Suprapubic skin (tissue), 4 donors: ENCODE measurements around the gene EFCAB10. TPM values are rescaled to one million over a fixed set of nuclear protein-coding genes. Genes with fewer than 3 reads are reported as not detected.

Experiments
- DNase-seq, 2 donors: peaks; one replicate each; pipeline ENCODE4 v3.0.0-alpha.2; 2019; ENCODE audit warnings: low spot score in 2 of 2
- H3K27ac ChIP-seq: fragments of 200-600 bp; sonication (generic); one replicate; pipeline ENCODE4 v1.5.1; 2019
- H3K27me3 ChIP-seq: fragments of 200-600 bp; sonication (generic); one replicate; pipeline ENCODE4 v1.5.1; 2019
- H3K36me3 ChIP-seq: fragments of 200-600 bp; sonication (generic); one replicate; pipeline ENCODE4 v1.5.1; 2019
- H3K4me1 ChIP-seq: fragments of 200-600 bp; sonication (generic); one replicate; pipeline ENCODE4 v1.5.1; 2019
- H3K4me3 ChIP-seq: fragments of 200-600 bp; sonication (generic); one replicate; pipeline ENCODE4 v1.5.1; 2019; ENCODE audit warnings: mild to moderate bottlenecking
- H3K9me3 ChIP-seq: fragments of 200-600 bp; sonication (generic); one replicate; pipeline ENCODE4 v1.5.1; 2019
- CTCF ChIP-seq, 2 donors: fragments of 200-600 bp in 1 of 2; fragments of 450-650 bp in 1 of 2; sonication (generic) in 1 of 2; IDR thresholded peaks; one replicate each; pipeline ENCODE4 v1.5.1; 2016 to 2019; ENCODE audit warnings: antibody characterized with exemption in 2 of 2, mild to moderate bottlenecking in 1 of 2, moderate library complexity in 1 of 2
- EP300 ChIP-seq: sonication (generic); formaldehyde crosslinking; IDR thresholded peaks from one replicate; pipeline ENCODE4 v1.6.1; 2017; ENCODE audit warnings: antibody characterized with exemption
- POLR2A ChIP-seq, 2 donors: fragments of 450-650 bp; IDR thresholded peaks; one replicate each; pipeline ENCODE4 v1.6.1; 2017; ENCODE audit warnings: antibody characterized with exemption in 2 of 2, mild to moderate bottlenecking in 2 of 2, moderate library complexity in 2 of 2
- POLR2AphosphoS5 ChIP-seq, 3 donors: sonication (generic); formaldehyde crosslinking; IDR thresholded peaks; one replicate each; pipeline ENCODE4 v1.6.1; 2017; ENCODE audit warnings: antibody characterized with exemption in 3 of 3
- WGBS: methylation state at CpG from one replicate; pipeline ENCODE4 v1.1.5; 2018; 5-methylcytosine and 5-hydroxymethylcytosine counted together
- total RNA-seq, 4 donors: library from RNA; depleted of rRNA; stranded (reverse); fragments of >200 nt; gene quantifications; one replicate each; pipeline ENCODE4 v1.1.0, GENCODE V29; 2016

The EFCAB10 gene
- total RNA-seq, 4 donors from 2014 or later: not detected

DNA sequence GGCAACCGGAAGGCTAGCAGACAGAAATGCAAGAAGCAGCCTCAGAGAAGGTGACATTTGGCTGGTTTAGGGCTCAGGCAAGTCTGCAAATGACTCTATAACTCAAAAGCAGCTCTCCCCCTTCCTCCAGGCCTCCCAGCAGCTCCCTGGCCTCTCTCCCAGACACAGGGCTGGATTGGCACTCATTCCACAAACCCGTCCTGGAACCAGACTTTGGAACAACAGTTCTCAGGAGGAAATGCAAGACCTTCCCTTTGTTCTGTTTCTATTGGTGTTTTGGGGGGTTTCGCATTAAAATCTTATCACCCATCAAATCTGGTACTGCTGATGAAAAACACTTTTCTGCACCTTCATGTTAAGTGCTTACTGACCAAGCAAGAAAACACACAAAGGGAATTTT, 40.3 kb upstream of the EFCAB10 start:
- DNase-seq: no peak
- TF ChIP-seq CTCF (IDR thresholded peaks at IDR 0.05) (no peak), EP300 (no peak), POLR2A (IDR thresholded peaks at IDR 0.05) (no peak), POLR2AphosphoS5 (IDR thresholded peaks at IDR 0.05) (no peak)
- Histone ChIP-seq H3K27me3 (no peaks in the 10 kb centered on the region), H3K27ac (no peak overlapping the region), H3K36me3 (peaks cover 58% of the 10 kb centered on the region), H3K4me1 (no peaks in the 10 kb centered on the region), H3K9me3 (no peaks in the 10 kb centered on the region), H3K4me3 (no peak overlapping the region)
- 63% methylated on average over 3 of the region's 3 CpGs for WGBS

DNA sequence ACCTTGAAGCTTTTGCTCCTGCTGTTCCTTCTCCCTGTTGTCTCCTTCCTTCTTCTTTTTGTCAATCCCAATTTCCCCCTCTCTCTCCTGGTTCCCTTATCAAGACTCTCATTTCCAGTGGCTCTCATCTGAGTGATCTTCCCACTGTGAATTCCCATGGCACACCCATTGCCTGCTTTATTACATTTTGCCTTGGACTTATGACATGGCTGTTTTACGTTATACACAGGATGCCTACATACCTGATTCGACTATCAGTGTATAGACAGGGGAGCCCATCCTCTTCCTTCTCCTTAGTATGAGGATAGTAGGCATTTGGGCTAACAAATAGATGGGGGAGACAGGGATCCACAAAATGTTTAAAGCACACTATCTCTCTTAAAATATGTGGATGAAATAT, 39.9 kb upstream of the EFCAB10 start:
- WGBS: 33% methylated on average over 2 of the region's 2 CpGs
- TF ChIP-seq POLR2AphosphoS5 (IDR thresholded peaks at IDR 0.05) (no peak), CTCF (IDR thresholded peaks at IDR 0.05) (no peak), EP300 (no peak), POLR2A (IDR thresholded peaks at IDR 0.05) (no peak)
- Histone ChIP-seq H3K4me1 (no peaks in the 10 kb centered on the region), H3K36me3 (peaks cover 61% of the 10 kb centered on the region), H3K9me3 (no peaks in the 10 kb centered on the region), H3K27me3 (no peaks in the 10 kb centered on the region), H3K27ac (no peak overlapping the region), H3K4me3 (no peak overlapping the region)
- DNase-seq: no peak

DNA sequence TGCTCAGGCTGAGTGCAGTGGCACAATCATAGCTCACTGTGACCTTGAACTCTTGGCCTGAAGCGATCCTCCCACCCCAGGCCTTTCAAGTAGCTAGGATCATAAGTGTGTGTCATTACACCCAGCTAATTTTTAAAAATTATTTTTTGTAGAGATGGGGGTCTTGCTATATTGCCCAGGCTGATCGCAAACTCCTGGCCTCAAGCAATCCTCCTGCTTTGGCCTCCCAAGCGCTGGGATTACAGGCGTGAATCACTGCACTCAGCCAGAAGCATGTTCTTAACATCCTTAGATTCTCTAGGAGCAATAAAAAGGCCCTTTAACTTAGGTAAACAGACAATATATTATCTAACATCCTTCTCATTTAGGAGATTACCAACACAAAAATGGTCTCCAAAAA, 38.3 kb upstream of the EFCAB10 start:
- H3K4me1 ChIP-seq: no peaks in the 10 kb centered on the region
- TF ChIP-seq EP300: no peak
- TF ChIP-seq POLR2A (IDR thresholded peaks at IDR 0.05): no peak
- no peak for TF ChIP-seq POLR2AphosphoS5 (IDR thresholded peaks at IDR 0.05)
- TF ChIP-seq CTCF (IDR thresholded peaks at IDR 0.05): no peak
- no peak overlapping the region for H3K4me3 ChIP-seq
- H3K36me3 ChIP-seq: peaks cover 66% of the 10 kb centered on the region
- H3K27me3 ChIP-seq: no peaks in the 10 kb centered on the region
- WGBS: 98% methylated on average over 4 of the region's 4 CpGs
- DNase-seq: no peak
- no peaks in the 10 kb centered on the region for H3K9me3 ChIP-seq
- H3K27ac ChIP-seq: no peak overlapping the region

DNA sequence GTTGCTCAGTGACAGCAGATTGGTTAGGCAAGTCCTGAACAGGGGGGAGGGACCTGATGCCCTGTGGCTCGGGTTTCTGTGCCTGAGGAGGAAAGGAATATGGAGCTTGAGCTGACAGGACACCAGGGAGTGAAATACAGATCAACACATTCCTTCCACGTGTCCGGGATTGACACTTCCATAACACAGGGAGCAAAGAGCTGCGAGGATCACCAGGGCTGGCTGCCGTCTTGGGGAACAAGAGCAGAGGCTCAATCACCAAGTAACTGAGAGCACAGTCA, 36.7 kb upstream of the EFCAB10 start:
- H3K36me3 ChIP-seq: peaks cover 70% of the 10 kb centered on the region
- WGBS: 87% methylated on average over 5 of the region's 5 CpGs
- H3K4me3 ChIP-seq: no peak overlapping the region

DNA sequence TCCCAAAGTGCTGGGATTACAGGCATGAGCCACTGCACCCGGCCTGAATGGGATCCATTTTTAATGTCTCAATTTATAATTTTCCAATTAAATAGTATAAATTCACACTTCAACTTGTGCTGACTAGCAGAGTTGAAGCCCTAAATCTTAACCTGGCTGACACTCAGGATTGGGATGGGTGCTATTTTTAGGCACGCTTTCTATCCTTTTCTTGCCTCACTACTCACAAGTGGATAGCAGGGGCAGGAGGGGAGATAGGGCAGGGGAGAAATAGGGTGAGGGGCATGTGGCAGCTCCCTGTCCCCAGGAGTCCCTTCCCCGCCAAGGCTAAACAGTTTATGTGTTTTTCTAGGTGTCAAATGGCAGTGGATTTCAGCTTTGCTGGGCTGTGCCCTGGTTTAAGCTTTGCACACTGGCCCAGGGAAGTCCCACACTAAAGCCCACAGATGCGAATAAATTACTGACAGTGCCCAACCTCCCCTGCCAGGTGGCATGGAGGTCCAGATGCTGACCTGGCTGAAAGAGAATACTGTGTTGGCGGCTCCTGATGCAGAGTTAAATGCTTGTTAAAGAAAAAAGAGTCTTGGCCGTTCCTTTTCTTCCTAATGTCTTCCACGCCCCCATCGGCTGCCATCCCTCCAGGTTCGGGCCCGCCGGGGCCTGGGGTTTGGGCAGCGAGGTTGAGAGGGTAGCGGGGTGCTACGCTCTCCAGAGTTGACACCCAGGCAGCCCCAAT, 36.2 kb upstream of the EFCAB10 start:
- Histone ChIP-seq H3K27me3 (no peaks in the 10 kb centered on the region), H3K27ac (no peak overlapping the region), H3K4me3 (no peak overlapping the region), H3K9me3 (no peaks in the 10 kb centered on the region), H3K4me1 (no peaks in the 10 kb centered on the region), H3K36me3 (peaks cover 69% of the 10 kb centered on the region)
- WGBS: 91% methylated on average over 14 of the region's 14 CpGs
- no peak for TF ChIP-seq CTCF (IDR thresholded peaks at IDR 0.05)
- no peak for TF ChIP-seq POLR2AphosphoS5 (IDR thresholded peaks at IDR 0.05)
- TF ChIP-seq EP300: no peak
- no peak for TF ChIP-seq POLR2A (IDR thresholded peaks at IDR 0.05)
- no peak for DNase-seq

More for the DNA sequence above, 36.7 kb upstream of the EFCAB10 start:
- Histone ChIP-seq H3K27me3 (no peaks in the 10 kb centered on the region), H3K27ac (no peak overlapping the region), H3K4me1 (no peaks in the 10 kb centered on the region), H3K9me3 (no peaks in the 10 kb centered on the region)
- no peak for DNase-seq
- TF ChIP-seq POLR2A (IDR thresholded peaks at IDR 0.05): no peak
- TF ChIP-seq CTCF (IDR thresholded peaks at IDR 0.05): no peak
- no peak for TF ChIP-seq EP300
- TF ChIP-seq POLR2AphosphoS5 (IDR thresholded peaks at IDR 0.05): no peak
